HG03442 (cell line): ENCODE measurements around the gene MYO18B.

Experiments used
- ATAC-seq: cut with Tn5 transposase; IDR thresholded peaks from one replicate; pipeline ENCODE4 v1.9.1; 2021; ENCODE audit warnings: mild to moderate bottlenecking, moderate library complexity; ENCODE audit not compliant: unreplicated experiment

MYO18B gene

DNA sequence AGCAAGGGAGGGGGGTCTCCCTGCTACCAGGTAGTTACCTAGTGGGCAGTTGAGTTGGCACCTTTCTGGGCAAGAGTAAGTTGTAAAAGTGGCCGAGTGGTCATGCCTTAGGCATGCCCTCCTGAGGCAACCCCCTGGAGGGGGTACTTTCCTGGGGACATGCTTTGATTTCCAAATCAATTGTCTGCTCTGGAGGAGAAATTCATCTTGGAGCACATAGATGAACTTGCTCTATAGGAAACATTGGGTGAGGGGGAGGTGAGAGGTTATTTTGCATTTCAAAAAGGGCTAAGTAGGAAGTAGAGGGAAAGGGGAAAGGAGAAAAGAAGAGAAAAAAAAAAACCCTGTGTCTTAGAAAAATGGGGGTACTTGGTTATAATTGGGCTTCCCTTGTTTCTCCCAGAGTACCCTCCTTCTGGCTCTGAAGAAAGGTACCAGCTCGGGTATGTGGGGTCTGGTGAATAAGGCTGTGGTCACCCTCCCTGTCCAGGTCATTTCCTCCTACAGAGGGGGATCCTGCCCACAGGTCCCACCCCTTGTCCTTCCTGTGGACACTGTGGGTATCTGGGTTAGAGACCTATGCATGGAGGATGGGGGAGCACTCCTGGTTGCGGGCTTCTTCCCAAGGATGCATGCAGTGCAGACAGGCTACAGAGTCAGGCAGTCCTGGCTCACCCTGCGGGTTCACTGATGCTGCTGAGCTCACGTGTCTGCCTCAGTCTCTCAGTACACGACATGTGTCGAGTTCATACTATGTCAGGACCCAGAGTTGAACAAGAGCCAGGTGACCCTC is 193.5 kb downstream of the MYO18B start:
- ATAC-seq: no peak

DNA sequence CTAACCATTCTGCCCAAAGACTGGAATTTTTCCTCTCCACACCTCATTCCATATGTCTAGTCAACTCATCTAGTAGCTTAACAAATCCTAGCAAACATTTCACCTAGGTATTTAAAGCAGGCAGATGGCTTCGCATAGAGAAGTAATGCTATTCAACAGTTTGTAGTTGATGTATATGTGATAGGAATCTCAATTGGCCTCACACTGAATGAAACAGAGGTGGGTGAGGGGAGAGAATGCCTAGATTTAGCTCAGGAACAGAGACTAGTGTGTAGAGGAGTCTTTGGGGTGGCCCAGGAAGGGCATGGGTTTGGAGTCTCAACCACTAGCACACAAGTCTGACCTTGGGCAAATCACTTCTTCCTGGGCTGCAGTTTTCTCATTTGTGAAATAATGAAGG is 196.2 kb downstream of the MYO18B start:
- ATAC-seq: no peak

DNA sequence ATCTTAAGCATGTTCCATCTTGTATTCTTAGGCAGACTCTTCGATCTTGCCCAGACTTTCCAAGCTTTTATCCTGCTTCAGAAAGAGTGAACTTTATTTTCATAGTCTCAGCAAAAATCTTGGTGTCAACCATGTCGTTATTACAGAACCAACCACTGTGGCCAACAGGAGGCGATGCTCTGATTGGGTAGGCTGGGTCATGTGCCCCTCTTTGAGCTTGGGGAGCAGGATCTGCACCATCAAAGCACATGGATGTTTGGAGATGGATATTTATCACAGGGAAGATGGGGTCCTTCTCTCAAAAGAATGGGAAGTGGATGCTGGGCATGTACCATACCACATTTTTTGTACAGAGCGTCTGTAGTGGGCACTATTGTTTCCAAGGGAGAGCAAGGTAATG is 197.4 kb downstream of the MYO18B start:
- no peak for ATAC-seq

DNA sequence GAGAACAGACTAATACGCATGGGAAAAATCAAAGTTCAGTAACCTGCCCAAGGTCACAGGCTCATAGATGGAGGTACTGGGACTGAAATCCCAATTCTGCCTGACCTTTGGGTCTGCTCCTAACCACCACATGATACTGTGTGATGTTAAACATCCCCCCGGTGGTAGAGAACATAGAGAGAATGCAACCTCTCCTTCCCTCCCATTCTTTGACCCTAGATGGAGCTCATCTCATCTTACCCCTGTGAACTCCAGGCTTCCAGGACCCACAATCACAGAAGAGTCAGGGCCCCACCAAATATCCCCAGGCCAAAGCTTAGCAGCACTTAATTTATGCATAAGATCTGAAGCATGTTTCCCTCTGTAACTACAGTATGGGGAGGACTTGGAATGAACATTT is 198.5 kb downstream of the MYO18B start:
- ATAC-seq: no peak

DNA sequence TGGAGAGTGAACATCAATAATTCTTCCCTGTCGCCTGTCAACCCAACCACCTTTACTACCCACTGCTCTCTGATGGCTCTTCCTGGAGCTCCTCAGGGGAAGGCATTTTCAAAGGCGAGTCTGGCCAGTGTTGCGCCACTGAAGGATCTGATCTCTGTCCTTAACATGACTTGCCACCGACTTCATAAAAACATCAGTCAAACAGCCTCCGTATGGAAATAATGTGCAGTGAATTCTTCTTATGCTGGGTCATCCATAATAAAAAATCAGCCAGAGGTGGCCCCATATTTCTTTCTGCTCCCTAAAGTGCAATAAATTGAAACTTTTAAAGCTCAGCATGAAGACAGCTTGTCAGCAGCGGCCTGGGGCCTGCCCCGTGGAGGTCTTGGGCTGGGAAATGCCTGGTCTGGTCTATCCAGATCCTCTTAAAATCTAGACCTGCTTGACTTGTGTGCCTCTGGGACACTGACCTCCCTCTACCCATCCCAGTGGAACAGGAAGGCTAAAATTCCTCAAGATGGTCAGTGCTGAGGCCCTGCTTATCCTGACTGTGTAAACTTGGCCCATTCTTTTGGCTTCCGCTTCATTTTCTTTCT is 199.5 kb downstream of the MYO18B start:
- no peak for ATAC-seq

DNA sequence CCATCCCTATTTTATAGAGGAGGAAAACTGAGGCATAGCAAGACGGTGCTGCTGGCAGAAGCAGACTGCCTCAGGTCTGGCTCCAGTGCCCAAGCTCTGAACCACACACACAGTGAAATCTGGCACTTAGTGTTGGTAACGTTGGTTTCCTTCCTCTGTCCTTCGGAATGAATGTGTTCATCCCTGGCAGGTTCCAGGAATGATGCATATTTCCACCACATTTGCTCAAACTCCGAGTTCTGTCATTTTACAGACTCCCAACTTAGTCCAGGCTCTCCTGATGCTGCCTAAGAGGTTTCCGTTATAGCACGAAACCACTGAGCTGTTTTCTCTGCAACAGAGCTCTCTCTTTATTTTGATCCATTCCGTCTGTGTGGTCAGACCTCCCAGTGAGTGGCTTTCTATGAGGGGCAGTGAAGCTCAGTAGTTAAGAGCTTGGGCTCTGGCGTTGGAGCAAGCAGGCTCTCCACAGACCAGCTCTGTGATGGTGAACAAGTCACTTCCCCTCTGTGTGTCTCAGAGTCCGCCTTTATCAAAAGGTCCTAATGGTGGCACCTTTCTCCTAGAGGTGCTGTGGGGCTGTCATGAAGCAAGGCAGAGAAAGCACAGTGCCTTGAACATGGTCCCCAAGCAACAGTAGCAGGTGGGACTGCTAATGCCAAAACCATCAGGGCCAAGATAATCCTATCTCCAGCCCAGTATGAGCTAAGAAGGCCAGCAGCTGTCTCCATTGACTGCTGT is 200.3 kb downstream of the MYO18B start:
- ATAC-seq: no peak

DNA sequence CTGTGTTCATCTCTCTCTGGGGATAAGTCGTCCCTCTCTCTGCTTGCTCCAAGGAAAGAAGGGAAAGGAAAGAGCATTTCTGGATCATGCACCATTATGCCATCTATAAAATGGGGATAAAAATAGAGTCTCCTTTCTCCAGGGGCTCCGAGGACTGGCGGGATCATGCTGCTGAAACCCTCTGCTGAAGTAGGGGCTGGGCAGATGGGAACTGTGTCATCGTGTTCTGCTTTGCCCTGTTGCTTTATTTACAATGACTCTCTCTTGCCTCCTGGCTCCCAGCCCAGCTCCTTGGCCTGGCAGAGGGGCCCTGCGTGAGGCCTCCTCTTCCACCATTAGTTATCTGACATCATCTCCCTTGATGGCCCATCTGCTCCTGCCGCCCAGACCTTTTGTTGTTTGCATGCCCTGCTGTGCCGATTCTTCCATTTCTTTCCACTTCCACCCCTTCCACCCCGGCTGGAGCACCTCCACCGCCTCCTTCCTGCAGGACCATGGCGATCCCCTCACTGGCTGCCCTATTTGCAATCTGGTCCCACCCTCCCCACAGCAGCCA is 200.9 kb downstream of the MYO18B start:
- ATAC-seq: no peak

DNA sequence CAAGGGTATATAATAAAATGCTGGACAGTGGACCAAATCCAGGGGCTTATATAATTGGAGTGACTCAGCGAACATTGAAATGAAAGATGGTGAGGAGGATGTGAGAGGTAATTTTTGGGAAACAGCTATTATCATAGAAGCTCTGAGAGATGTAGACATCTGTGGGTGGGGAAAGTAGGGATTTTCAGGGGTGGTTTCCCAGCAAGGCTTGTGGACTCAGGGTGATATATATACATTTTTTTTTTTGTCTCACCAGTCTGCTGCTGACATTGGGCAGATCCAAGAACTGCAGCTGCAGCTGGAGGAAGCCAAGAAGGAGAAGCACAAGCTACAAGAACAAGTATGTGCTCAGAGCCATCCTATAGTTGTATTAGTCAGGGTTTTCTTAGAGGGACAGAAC is 208.1 kb downstream of the MYO18B start:
- ATAC-seq: no peak

DNA sequence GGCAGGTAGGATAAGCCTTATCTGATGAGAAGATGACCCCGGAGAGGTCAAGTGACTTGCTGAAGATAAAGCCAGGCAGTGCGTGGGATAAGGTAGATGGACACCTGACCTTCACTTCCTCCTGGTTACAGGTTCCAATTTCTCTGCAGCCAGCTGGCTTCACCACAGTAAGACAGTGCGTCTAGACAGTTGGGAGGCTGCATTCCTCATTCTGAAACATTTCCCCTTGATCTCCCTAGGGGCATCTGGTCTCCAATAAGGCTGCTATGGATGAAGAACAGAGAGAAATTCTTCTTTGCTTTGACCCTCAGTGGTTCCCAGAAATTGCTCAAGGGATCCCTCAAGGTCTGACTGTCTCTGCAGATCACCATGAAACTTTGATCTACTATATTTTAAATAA is 211.3 kb downstream of the MYO18B start:
- ATAC-seq: no peak

DNA sequence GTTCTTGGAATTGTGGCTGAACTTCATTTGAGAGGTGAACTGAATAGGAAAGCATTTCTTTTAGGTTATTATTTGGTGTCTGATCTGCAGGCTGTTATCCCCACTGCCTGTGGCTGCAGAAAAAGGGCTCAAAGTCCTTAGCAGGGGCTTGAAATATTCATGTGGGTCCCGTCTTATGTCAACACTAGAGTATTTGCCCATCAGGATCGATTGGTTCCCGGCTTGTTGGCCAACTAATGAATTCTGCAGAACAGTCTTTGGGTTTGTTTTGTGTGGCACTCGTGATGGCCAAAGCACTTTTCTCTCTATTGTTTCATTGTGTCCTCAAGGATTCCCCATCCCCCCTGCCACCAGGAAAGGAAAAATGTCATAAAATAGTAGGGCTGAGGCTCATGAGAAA is 211.9 kb downstream of the MYO18B start:
- no peak for ATAC-seq

DNA sequence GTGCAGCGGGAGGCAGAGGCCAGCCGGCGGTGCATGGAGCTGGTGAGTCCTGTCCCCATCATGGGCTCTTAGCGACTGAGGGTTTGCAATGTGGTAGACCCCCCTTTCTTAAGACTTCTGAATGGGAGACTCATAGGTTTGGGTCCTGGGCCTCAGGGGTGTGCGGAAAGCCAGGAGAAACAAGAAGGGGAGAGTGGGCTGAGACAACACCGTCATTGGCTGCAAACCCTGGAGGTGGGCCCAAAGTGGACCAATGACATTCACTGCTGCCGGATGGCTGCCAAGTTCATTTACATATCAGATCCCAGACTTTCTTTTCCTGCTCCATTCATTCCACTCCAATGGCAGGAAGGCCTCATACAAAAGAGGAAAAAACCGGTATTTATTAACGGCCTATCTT is 213.3 kb downstream of the MYO18B start:
- no peak for ATAC-seq

DNA sequence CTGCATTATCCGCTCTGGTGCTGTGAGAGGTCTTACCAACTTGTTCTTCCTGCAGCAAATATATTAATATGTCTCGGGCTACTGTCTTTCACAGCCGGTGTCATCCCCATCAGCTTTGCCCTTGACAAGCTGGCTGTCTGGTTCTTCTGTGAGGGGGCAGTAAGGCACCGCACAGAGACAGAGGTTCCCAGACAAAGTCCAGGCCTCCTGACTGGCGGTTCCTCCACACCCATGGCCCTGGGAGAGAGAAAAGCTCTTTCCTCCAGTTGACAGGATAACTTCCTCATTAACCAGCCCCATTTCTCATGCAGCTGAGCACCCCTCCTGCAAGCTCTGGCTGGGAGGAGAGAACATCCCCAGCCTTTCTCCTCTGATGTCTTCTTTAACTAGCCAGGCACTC is 214.8 kb downstream of the MYO18B start:
- ATAC-seq: no peak

DNA sequence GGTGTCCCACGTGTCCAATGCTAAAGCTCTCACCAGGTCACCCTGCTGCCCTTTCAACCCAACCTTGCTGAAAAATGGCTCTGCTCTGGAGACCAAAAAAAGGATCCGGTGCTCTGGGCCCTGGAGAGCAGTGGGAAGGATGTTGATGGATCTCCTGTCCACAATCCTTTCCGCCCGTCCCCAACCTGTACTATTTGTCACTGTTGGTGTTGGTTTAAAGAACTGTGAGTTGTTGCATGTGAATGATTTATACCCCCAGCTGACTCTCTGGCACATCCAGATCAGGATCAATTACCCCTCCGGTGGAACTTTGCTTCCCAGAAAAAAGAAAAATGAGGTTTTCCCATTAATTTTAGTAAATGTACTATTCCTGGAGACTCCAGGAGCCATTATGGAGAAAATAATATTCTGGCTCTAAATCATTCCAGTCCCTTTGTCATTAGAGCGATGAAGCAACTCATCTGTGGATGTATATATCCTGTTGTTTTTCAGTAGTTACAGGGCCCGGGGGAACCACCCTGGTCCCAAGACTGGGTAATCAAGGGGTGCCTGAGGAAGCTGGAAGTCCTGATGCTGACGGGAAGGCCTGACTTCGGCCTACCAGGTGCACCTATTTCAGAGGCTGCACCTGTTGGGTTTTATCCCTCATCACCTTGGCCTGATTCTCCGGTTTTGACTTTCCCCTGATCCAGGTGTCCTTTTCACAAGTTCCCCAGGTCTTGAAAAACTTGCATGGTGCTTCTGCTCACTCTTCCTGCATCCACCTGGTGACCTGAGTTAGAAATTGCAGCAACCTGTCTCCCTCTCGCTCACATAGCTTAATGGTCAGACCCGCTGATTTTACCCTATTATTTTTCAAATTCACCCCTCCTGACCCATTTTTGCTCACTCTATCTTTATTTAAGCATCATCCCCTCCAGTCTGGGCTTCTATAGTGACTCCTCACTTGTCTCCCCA is 218.1 kb downstream of the MYO18B start:
- ATAC-seq: no peak

DNA sequence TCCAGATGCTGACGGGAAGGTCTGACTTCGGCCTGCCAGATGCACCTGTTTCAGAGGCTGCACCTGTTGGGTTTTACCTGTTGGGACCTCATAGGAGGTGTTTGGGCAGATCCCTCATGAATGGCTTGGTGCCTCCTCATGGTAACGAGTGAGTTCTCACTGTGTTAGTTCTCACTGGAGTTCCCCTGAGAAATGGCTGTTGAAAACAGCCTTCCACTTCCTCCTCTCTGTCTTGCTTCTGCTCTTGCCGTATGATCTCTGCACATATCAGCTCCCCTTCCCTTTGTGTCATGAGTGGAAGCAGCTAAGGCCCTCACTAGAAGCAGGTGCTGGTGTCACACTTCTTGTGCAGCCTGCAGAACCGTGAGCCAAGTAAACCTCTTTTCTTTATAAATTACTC is 219.7 kb downstream of the MYO18B start:
- no peak for ATAC-seq

DNA sequence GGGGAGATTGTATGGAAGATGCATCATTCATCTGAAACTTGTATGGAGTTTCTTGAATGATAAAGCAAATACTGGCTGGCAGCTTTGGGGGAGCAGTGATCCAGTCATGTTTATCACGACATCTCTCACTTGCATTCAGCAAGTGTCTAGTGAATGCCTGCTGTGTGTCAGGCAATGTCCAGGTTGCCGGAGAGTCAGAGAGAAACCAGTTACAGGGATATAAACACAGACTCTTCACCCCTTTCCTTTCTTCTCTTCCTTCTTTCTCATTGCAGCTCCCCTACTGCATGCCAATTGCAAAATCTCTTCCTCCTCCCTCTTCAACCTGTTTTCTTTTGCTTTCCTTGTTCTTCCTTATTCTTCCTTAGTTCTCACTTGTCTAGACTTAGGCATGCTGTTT is 220.7 kb downstream of the MYO18B start:
- ATAC-seq: no peak

DNA sequence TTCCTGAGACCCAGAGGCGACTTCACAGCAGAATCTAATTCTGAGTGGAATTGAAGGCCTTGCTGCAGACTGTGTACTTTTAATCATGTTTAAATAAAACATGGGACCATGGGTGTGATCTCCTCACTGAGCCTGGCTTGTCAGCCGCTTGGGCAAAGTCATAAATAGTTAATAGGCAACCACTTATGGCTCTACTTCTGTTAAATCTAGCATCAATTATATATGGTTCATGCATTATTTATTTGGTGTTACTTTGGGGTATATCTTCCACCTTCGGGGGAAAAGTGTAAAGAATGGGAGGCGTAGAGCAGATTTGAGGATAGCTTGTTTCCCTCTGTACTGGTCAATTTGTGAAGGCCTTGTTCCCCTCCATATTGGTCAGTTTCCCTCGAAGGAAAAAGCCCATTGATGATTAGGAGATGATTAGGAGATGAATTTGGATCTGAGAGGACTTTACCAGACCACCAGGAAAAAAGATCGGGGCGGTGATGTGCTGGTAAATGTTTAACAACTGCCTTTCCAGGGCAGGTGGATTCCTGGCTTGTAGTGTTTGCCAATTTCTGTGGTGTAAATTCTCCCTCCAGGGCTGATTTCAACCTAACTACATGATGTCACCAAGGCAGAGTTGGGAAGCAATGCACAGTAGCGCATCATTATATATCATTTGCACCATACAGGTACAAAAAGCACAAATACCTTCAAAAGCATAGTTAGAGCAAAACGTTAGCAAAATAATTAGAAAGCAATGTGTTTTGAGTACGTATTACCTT is 223.2 kb downstream of the MYO18B start:
- ATAC-seq: no peak

DNA sequence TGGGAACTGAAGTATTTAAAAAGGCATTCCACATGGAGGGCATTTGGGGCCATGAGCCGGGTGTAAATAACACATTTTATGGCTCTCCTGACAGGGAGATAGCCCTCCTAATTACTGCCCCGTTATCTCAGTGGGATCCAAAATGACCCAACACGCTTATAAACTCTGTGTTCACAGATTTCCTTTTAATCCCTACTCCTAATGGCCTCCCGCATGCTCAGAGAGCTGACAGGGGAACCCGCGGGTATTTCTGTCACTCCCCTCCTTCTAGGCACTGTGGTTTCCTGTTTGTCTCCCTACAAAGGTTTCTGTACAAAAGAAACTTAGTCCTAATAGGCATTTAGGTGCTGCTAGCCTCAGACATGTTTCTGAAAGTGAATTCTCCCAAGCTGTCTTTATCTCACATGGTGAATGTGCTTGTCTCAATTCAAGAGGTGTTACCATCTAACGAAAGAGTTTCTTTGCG is 224.5 kb downstream of the MYO18B start:
- ATAC-seq: no peak

DNA sequence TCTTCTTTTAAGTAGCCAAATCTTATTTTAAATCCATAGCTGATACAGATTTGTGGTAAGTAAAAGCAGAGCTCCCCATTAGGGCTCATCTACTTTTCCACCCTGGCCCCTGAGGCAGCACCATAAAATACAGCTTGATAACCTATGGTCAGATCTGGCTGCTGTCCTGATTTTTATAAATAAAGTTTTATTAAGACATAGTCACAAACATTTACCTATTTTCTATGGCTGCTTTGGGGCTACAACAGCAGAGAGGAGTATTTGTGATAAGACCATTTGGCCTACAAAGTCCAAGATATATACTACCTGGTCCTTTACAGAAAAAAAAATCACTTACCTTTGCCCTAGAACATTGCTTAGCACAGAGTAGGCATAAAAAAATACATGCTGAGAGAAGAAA is 227.3 kb downstream of the MYO18B start:
- ATAC-seq: no peak

DNA sequence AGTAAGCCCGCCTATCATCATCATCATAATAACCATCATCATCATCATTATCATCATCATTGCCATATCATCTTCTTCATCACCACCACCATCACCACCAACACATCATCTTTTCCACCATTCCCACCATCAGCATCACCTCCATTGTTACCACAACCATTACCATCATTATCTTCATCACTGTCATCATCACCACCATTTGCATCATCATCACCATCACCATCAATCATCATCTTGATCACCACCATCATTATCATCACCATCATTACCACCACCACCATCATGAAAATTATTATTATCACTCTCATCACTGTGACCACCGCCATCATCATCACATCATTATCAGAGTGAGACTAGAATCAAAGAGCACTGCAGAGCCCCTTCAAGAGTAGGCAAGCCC is 227.9 kb downstream of the MYO18B start:
- no peak for ATAC-seq

DNA sequence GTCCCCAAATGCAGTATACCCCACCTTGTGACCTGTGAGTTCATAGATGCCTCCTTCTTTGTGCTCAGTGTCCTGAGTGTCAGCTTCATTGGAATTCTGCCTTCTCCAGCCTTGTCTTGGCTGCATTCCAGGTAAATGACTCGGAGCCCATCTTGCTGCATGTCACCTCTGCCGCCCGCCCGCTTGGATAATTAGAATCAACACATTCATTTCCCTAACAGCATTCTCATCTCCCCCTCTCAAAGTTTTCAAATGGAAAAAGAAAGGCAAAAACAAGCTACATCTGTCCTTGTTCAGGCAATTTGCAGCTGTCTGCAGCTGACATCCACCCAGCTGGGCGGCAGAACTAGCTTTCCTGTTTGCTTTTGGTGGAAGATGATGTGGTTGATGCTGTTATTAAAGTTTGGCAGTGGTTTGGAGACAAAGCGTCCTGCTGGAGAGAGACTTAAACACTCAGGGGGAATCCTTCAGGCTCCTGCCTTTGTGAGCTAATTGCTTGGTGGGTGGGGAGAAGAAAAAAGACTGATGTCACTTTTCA is 228.5 kb downstream of the MYO18B start:
- ATAC-seq: no peak
